PC-9 (cell line): ENCODE results near the gene GRM8. TPM values are rescaled to one million over a fixed set of nuclear protein-coding genes. Genes with fewer than 3 reads are reported as not detected.

ENCODE experiments used
- BruUV-seq: library from RNA; stranded (reverse); fragments of 400-500 nt; replicated peaks from 2 replicates; lab custom pipeline; 2021; lab: Mats Ljungman, UMichigan
- CTCF ChIA-PET: fragments of 300-600 bp; sonication (Branson Sonifier 250); formaldehyde crosslinking; loops from one replicate; lab custom pipeline; 2022; ENCODE audit warnings: antibody characterized with exemption; lab: Charles Lee
- POLR2A ChIA-PET: fragments of 300-600 bp; sonication (Branson Sonifier 250); formaldehyde crosslinking; loops from one replicate; lab custom pipeline; 2022; ENCODE audit warnings: antibody characterized with exemption; ENCODE audit not compliant: unreplicated experiment; lab: Charles Lee
- DNase-seq, 2 experiments: peaks; one replicate each; pipeline versions ENCODE4 v3.0.0 to v3.0.0-alpha.2; 2015 to 2022; ENCODE audit warnings: mixed read lengths in 1 of 2
- H2AFZ ChIP-seq: fragments of 200-600 bp; sonication (generic); 2 replicates; pipeline ENCODE4 v1.8.1; 2017; ENCODE audit warnings: antibody characterized with exemption
- H3F3A ChIP-seq: fragments of 200-600 bp; sonication (generic); 2 replicates; pipeline ENCODE4 v1.8.1; 2017; ENCODE audit warnings: antibody characterized with exemption, mild to moderate bottlenecking, low read depth; ENCODE audit not compliant: insufficient read depth
- H3K27ac ChIP-seq: fragments of 200-600 bp; sonication (generic); 2 replicates; pipeline ENCODE4 v1.6.1; 2016; ENCODE audit warnings: mixed run types
- H3K27me3 ChIP-seq: fragments of 200-600 bp; sonication (generic); 2 replicates; pipeline ENCODE4 v1.6.1; 2016; ENCODE audit warnings: low read depth, mixed run types; ENCODE audit not compliant: insufficient read depth
- H3K36me3 ChIP-seq: fragments of 200-600 bp; sonication (generic); 2 replicates; pipeline ENCODE4 v1.6.1; 2016; ENCODE audit warnings: low read depth, mixed run types
- H3K4me1 ChIP-seq: fragments of 200-600 bp; sonication (generic); replicated peaks from 2 replicates; pipeline ENCODE4 v1.6.1; 2016; ENCODE audit warnings: mixed run types; ENCODE audit not compliant: insufficient read depth
- H3K4me2 ChIP-seq: fragments of 200-600 bp; sonication (generic); 2 replicates; pipeline ENCODE4 v1.6.1; 2017; ENCODE audit warnings: mixed run types
- H3K4me3 ChIP-seq: fragments of 200-600 bp; sonication (generic); 2 replicates; pipeline ENCODE4 v1.6.1; 2016; ENCODE audit warnings: mixed run types
- H3K79me2 ChIP-seq: fragments of 200-600 bp; sonication (generic); 2 replicates; pipeline ENCODE4 v1.6.1; 2017; ENCODE audit warnings: low read depth, mixed run types
- H3K9me2 ChIP-seq: fragments of 200-600 bp; sonication (generic); 2 replicates; pipeline ENCODE4 v1.8.1; 2017; ENCODE audit warnings: mild to moderate bottlenecking; ENCODE audit not compliant: insufficient read depth
- H3K9me3 ChIP-seq: fragments of 200-600 bp; sonication (generic); 2 replicates; pipeline ENCODE4 v1.8.1; 2016; ENCODE audit warnings: low read depth; ENCODE audit not compliant: insufficient read depth
- H4K20me1 ChIP-seq: fragments of 200-600 bp; sonication (generic); 2 replicates; pipeline ENCODE4 v1.8.1; 2017; ENCODE audit not compliant: insufficient read depth
- CTCF ChIP-seq: fragments of 200-600 bp; sonication (generic); conservative IDR thresholded peaks from 2 replicates; pipeline ENCODE4 v1.6.1; 2017; ENCODE audit warnings: mixed run types, antibody characterized with exemption, mild to moderate bottlenecking, moderate library complexity
- EZH2 ChIP-seq: fragments of 200-600 bp; sonication (generic); IDR thresholded peaks from 2 replicates; pipeline ENCODE4 v1.8.0; 2017; ENCODE audit warnings: antibody characterized with exemption, low read depth
- intact Hi-C: fragments of 100-400 bp; cut with micrococcal nuclease; formaldehyde crosslinking; loops from one replicate; pipeline ENCODE4 v1.10.0; 2022; ENCODE audit not compliant: unreplicated experiment
- total RNA-seq: library from RNA; stranded (reverse); gene quantifications from 2 replicates; pipeline ENCODE4 v1.2.3, GENCODE V29; 2021

Gene GRM8
- total RNA-seq, 1 experiment from 2014 or later, result not detected

DNA sequence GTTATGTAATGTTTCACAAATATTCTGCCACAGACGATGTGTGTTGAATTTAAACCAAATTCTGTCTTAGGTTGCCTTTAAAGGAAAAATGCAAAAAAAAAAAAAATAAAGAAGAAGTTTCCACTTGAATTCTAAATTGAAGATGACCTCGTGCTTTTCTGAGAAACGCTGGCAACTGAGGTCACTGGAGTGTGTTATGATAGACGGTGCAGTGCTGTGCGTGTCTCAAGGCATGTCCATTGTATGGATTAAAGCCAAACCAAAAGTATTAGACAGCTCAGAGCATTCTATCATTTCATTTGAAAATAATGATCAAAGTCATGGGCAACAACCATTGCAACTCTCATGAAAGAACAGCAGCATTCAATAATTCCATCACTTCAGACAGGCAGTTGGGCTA, 483.9 kb downstream of the GRM8 start:
- Histone ChIP-seq H3K4me1 (no peaks in the 10 kb centered on the region), H3K9me2 (no peaks in the 10 kb centered on the region), H3K9me3 (no peaks in the 10 kb centered on the region), H3K4me3 (no peak overlapping the region), H3K36me3 (no peaks in the 10 kb centered on the region), H2AFZ (no peak overlapping the region), H3F3A (no peaks in the 10 kb centered on the region), H3K27me3 (peaks cover 5% of the 10 kb centered on the region; the same call in 1 of the 2 replicates), H4K20me1 (no peaks in the 10 kb centered on the region), H3K79me2 (no peaks in the 10 kb centered on the region), H3K27ac (no peak overlapping the region), H3K4me2 (no peak overlapping the region)
- ChIA-PET POLR2A (no interaction called here), CTCF (no interaction called here)
- BruUV-seq, result no TSS peak
- intact Hi-C loops, result no loop called here
- TF ChIP-seq EZH2 (no peak), CTCF (no peak)
- DNase-seq, result no peak

DNA sequence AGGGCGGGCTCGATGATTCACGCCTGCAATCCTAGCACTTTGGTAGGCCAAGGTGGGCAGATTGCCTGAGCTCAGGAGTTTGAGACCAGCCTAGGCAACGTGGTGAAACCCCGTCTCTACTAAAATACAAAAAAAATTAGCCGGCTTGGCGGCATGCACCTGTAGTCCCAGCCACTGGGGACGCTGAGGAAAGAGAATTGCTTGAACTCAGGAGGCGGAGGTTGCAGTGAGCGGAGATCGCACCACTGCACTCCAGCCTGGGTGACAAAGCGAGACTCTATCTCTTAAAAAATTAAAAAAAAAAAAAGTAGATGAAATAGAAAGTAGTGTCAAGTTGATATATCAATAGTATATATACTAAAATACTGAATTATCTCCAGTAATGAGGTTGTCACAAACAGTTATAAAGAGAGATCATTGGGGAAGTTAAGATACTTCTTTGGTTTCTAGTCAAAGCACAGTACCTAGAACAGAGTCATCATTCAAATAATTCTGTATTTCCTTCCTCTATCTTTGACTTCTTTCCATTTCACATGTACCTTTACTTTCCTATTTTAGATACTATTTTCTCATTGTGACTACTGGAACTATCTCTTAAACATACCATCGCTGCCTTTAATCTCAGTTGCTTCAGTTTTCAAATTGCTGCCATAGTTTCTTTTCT, 491.7 kb downstream of the GRM8 start:
- no peaks in the 10 kb centered on the region for H3K4me1 ChIP-seq
- no peaks in the 10 kb centered on the region for H3K79me2 ChIP-seq
- intact Hi-C loops, result no loop called here
- no TSS peak for BruUV-seq
- TF ChIP-seq CTCF, result no peak
- no peak for TF ChIP-seq EZH2
- H3K36me3 ChIP-seq, result no peaks in the 10 kb centered on the region
- no peaks in the 10 kb centered on the region for H3F3A ChIP-seq
- no peaks in the 10 kb centered on the region for H3K9me2 ChIP-seq
- H3K9me3 ChIP-seq, result no peaks in the 10 kb centered on the region
- POLR2A ChIA-PET, result no interaction called here
- CTCF ChIA-PET, result no interaction called here
- no peak overlapping the region for H3K27ac ChIP-seq
- no peak overlapping the region for H3K4me3 ChIP-seq
- 0 out of 2 replicates have a peak overlapping the region, but pooled peaks have one; percentile 27 for H2AFZ ChIP-seq
- no peaks in the 10 kb centered on the region for H3K27me3 ChIP-seq
- H4K20me1 ChIP-seq, result no peaks in the 10 kb centered on the region
- DNase-seq, result no peak
- no peak overlapping the region for H3K4me2 ChIP-seq

DNA sequence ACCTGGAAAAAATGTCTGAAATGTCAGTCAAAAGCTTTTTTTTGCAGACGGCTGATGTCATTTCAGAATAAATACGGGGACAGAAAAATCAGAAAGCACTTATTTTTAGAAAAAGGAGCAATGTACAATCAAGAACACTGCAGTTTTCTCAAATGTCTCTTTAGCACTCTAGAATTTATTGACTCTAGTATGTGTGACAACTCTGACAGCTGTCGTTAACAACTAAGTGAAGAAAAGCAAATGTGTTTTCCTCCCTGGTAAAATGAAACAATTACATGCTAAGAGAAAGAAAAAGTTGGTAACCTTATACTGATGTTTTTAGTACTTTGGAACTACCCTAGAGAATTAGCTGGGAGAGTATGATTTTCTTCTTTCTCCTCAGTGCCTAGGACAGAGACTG, 497.4 kb downstream of the GRM8 start:
- H3K4me1 ChIP-seq, result no peaks in the 10 kb centered on the region
- intact Hi-C loops, result no loop called here
- no peaks in the 10 kb centered on the region for H3F3A ChIP-seq
- no peak overlapping the region for H3K4me3 ChIP-seq
- no peak for DNase-seq
- BruUV-seq, result no TSS peak
- H3K27me3 ChIP-seq, result no peaks in the 10 kb centered on the region
- ChIA-PET CTCF (no interaction called here), POLR2A (no interaction called here)
- H3K4me2 ChIP-seq, result no peak overlapping the region
- H4K20me1 ChIP-seq, result 0 out of 2 replicates have a peak, but pooled peaks cover 4% of the 10 kb centered on the region
- no peak overlapping the region for H2AFZ ChIP-seq
- no peak overlapping the region for H3K27ac ChIP-seq
- H3K79me2 ChIP-seq, result no peaks in the 10 kb centered on the region
- H3K9me2 ChIP-seq, result no peaks in the 10 kb centered on the region
- no peak for TF ChIP-seq EZH2
- no peak for TF ChIP-seq CTCF
- no peaks in the 10 kb centered on the region for H3K9me3 ChIP-seq
- H3K36me3 ChIP-seq, result no peaks in the 10 kb centered on the region
